ENCODE results near the gene LTA4H.

The LTA4H gene

DNA sequence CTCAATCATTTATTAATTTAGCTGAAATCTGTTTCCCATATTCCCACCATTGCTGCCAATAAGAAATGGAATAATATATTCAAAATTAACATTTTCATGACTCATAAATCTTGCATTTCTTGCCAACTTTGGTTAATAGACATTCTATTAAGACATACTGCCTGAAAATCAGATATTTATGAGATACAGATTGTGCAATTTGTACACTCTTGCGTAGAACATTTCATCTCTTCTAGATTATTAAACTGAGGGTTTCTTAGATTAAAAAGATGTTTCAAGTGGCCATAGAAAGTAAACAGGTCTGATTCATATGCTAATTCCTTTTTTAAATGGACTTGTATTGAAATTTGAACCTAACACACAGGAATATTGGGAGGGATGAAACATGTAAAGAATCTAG is 9.1 kb downstream of the LTA4H start:
- TF ChIP-seq, protein P1, sequence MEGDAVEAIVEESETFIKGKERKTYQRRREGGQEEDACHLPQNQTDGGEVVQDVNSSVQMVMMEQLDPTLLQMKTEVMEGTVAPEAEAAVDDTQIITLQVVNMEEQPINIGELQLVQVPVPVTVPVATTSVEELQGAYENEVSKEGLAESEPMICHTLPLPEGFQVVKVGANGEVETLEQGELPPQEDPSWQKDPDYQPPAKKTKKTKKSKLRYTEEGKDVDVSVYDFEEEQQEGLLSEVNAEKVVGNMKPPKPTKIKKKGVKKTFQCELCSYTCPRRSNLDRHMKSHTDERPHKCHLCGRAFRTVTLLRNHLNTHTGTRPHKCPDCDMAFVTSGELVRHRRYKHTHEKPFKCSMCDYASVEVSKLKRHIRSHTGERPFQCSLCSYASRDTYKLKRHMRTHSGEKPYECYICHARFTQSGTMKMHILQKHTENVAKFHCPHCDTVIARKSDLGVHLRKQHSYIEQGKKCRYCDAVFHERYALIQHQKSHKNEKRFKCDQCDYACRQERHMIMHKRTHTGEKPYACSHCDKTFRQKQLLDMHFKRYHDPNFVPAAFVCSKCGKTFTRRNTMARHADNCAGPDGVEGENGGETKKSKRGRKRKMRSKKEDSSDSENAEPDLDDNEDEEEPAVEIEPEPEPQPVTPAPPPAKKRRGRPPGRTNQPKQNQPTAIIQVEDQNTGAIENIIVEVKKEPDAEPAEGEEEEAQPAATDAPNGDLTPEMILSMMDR (conservative IDR thresholded peaks at IDR 0.05; ENCODE audit: low read length) = no peak
- TF ChIP-seq EZH2phosphoT487 (IDR thresholded peaks at IDR 0.05; ENCODE audit: borderline replicate concordance) = no peak
- H3K4me1 ChIP-seq (ENCODE audit: insufficient read depth, low read length, poor library complexity, severe bottlenecking) = peaks cover 9% of the 10 kb centered on the region
- H3K36me3 ChIP-seq (ENCODE audit: insufficient read depth, low read length) = peaks cover 32% of the 10 kb centered on the region; the same call in 1 of the 2 replicates
- H3K9ac ChIP-seq (ENCODE audit: low read depth, low read length, poor library complexity, severe bottlenecking) = no peak overlapping the region
- H4K20me1 ChIP-seq (ENCODE audit: insufficient read depth, low read length, poor library complexity, severe bottlenecking) = no peaks in the 10 kb centered on the region
- H3F3A ChIP-seq (ENCODE audit: low read depth) = no peaks in the 10 kb centered on the region
- H3K9me2 ChIP-seq (replicated peaks; ENCODE audit: low read depth, low read length) = no peaks in the 10 kb centered on the region
- H3K79me2 ChIP-seq (ENCODE audit: insufficient read depth, low read length) = peaks cover 5% of the 10 kb centered on the region; the same call in 1 of the 2 replicates
- no peak overlapping the region for H3K4me3 ChIP-seq (ENCODE audit: low read length, poor library complexity, severe bottlenecking)
- no peak overlapping the region for H3K4me2 ChIP-seq (ENCODE audit: low read depth, low read length, poor library complexity, severe bottlenecking)
- no peak overlapping the region for H2AFZ ChIP-seq (ENCODE audit: low read length)
- no peaks in the 10 kb centered on the region for H3K27me3 ChIP-seq (ENCODE audit: insufficient read depth, low read length, poor library complexity, severe bottlenecking)
- H3K9me3 ChIP-seq (ENCODE audit: insufficient read depth, low read depth, low read length) = no peaks in the 10 kb centered on the region

DNA sequence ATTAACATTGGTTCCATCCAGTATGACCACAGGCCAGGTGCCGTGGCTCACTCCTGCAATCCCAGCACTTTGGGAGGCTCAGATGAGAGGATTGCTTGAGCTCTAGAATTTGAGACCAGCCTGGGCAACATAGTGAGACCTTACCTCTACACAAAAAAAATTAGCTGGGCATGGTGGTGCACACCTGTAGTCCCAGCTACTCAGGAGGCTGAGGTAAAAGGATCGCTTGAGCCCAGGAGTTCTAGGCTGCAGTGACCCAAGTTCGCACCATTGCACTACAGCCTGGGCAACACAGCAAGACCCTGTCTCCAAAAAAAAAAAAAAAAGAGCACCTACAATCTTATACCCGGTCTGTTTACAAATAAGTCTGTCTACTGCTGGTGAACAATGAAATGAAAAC is 9.9 kb downstream of the LTA4H start:
- H3K9me3 ChIP-seq (ENCODE audit: insufficient read depth, low read depth, low read length) = no peaks in the 10 kb centered on the region
- TF ChIP-seq, protein P1 (conservative IDR thresholded peaks at IDR 0.05; ENCODE audit: low read length) = no peak
- TF ChIP-seq EZH2phosphoT487 (IDR thresholded peaks at IDR 0.05; ENCODE audit: borderline replicate concordance) = no peak
- 0 out of 2 replicates have a peak, but pooled peaks cover 5% of the 10 kb centered on the region for H3K79me2 ChIP-seq (ENCODE audit: insufficient read depth, low read length)
- no peak overlapping the region for H3K4me3 ChIP-seq (ENCODE audit: low read length, poor library complexity, severe bottlenecking)
- peaks cover 40% of the 10 kb centered on the region; the same call in 1 of the 2 replicates for H3K36me3 ChIP-seq (ENCODE audit: insufficient read depth, low read length)
- H3K9ac ChIP-seq (ENCODE audit: low read depth, low read length, poor library complexity, severe bottlenecking) = no peak overlapping the region
- H3K4me1 ChIP-seq (ENCODE audit: insufficient read depth, low read length, poor library complexity, severe bottlenecking) = peaks cover 5% of the 10 kb centered on the region
- no peaks in the 10 kb centered on the region for H3K9me2 ChIP-seq (replicated peaks; ENCODE audit: low read depth, low read length)
- no peak overlapping the region for H3K4me2 ChIP-seq (ENCODE audit: low read depth, low read length, poor library complexity, severe bottlenecking)
- H2AFZ ChIP-seq (ENCODE audit: low read length) = no peak overlapping the region
- no peaks in the 10 kb centered on the region for H4K20me1 ChIP-seq (ENCODE audit: insufficient read depth, low read length, poor library complexity, severe bottlenecking)
- H3F3A ChIP-seq (ENCODE audit: low read depth) = no peaks in the 10 kb centered on the region
- no peaks in the 10 kb centered on the region for H3K27me3 ChIP-seq (ENCODE audit: insufficient read depth, low read length, poor library complexity, severe bottlenecking)

DNA sequence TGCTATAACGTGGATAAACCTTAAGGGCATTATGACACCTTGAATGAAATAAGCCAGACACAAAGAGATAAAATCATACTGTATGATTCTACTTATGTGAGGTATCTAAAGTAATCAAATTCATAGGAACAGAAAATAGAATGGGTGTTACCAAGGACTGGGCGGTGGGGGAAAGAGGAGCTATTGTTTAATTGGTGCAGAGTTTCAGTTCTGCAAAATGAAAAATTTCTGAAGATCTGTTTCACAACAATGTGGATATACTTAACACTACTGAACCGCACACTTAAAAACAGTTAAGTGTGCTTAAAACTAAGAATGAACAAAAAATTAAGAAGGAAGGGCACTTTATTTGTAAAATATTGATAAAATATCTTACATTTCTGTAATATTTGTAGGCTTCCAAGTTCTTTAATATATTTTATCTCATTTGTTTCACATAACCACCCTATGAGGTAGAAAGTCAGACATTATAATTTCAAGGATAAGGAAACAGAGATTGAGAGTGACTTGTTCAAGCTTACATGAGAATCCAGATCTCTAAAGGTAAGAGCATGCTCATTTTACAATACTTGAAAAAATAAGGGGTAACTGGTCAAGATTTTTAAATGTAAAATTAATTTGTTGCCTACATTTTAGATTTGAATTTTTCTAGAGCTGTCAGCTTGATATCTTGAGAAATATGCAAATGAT is 14.9 kb downstream of the LTA4H start:
- H3K9me2 ChIP-seq (replicated peaks; ENCODE audit: low read depth, low read length) = no peaks in the 10 kb centered on the region
- no peaks in the 10 kb centered on the region for H3F3A ChIP-seq (ENCODE audit: low read depth)
- no peak overlapping the region for H3K9ac ChIP-seq (ENCODE audit: low read depth, low read length, poor library complexity, severe bottlenecking)
- no peaks in the 10 kb centered on the region for H4K20me1 ChIP-seq (ENCODE audit: insufficient read depth, low read length, poor library complexity, severe bottlenecking)
- H3K27me3 ChIP-seq (ENCODE audit: insufficient read depth, low read length, poor library complexity, severe bottlenecking) = no peaks in the 10 kb centered on the region
- TF ChIP-seq, protein P1 (conservative IDR thresholded peaks at IDR 0.05; ENCODE audit: low read length) = no peak
- no peak for TF ChIP-seq EZH2phosphoT487 (IDR thresholded peaks at IDR 0.05; ENCODE audit: borderline replicate concordance)
- no peak overlapping the region for H3K4me3 ChIP-seq (ENCODE audit: low read length, poor library complexity, severe bottlenecking)
- no peak overlapping the region for H3K4me2 ChIP-seq (ENCODE audit: low read depth, low read length, poor library complexity, severe bottlenecking)
- no peaks in the 10 kb centered on the region for H3K79me2 ChIP-seq (ENCODE audit: insufficient read depth, low read length)
- no peaks in the 10 kb centered on the region for H3K4me1 ChIP-seq (ENCODE audit: insufficient read depth, low read length, poor library complexity, severe bottlenecking)
- no peak overlapping the region for H2AFZ ChIP-seq (ENCODE audit: low read length)
- peaks cover 52% of the 10 kb centered on the region; the same call in 1 of the 2 replicates for H3K36me3 ChIP-seq (ENCODE audit: insufficient read depth, low read length)
- H3K9me3 ChIP-seq (ENCODE audit: insufficient read depth, low read depth, low read length) = no peaks in the 10 kb centered on the region

All from Loucy (cell line).